Mononuclear cell (primary cell): Measurements from ENCODE around the gene ADAM30. TPM values are rescaled to one million over a fixed set of nuclear protein-coding genes. Genes with fewer than 3 reads are reported as not detected.

Experiments used
- total RNA-seq: library from RNA; depleted of rRNA; stranded (reverse); fragments of >200 nt; gene quantifications from one replicate; pipeline ENCODE4 v1.2.3, GENCODE V29; 2012

The ADAM30 gene
- total RNA-seq, 1 donor = not detected

Other genes with a start within 250 kb of the ADAM30 start
- 4.1 TPM for gene ZNF697, start 248.2 kb downstream of the ADAM30 start, total RNA-seq
- 2.8 TPM for gene PHGDH, start 184.6 kb downstream of the ADAM30 start, total RNA-seq
- not detected for gene HMGCS2, start 127.6 kb downstream of the ADAM30 start, total RNA-seq
- 0.52 TPM for gene REG4, start 85.1 kb downstream of the ADAM30 start, total RNA-seq
- gene NOTCH2, start 173.1 kb upstream of the ADAM30 start, total RNA-seq = 72.8 TPM